ENCODE measurements around the gene FER.
A peak's percentile ranks its signal among the peaks of the same experiment; 100 is the strongest.

Gene FER

GRCh38 chr5:109099081-109099480 is 351.4 kb downstream of the FER start:
- Histone ChIP-seq H3K36me3 (ENCODE audit: control insufficient read depth in 2 of 2, insufficient read depth in 1 of 2, low read length in 2 of 2) (no peaks in the 10 kb centered on the region), H3K4me3 (ENCODE audit: low read depth, low read length) (no peak overlapping the region), H3K27ac (ENCODE audit: extremely low read depth, low read depth, low read length) (no peak overlapping the region), H3K9me3 (ENCODE audit: control insufficient read depth, insufficient read depth, low read depth, low read length) (no peaks in the 10 kb centered on the region), H3K4me1 (ENCODE audit: control insufficient read depth, insufficient read depth, low read length) (no peaks in the 10 kb centered on the region)
- TF ChIP-seq ZBTB8A (tag by site-specific recombination; IDR thresholded peaks at IDR 0.05) (no peak), ZNF169 (tag by site-specific recombination; IDR thresholded peaks at IDR 0.05) (no peak), ZNF24 (tag by site-specific recombination; IDR thresholded peaks at IDR 0.05) (no peak), ELK4 (IDR thresholded peaks at IDR 0.05; ENCODE audit: borderline replicate concordance, low read depth, low read length) (no peak), ZBTB10 (tag by site-specific recombination; IDR thresholded peaks at IDR 0.05) (no peak)
- POLR2A ChIA-PET, result no interaction called here
- CTCF ChIA-PET, result no interaction called here

- Histone ChIP-seq H3K27ac (ENCODE audit: extremely low read depth, low read depth, low read length) (no peak overlapping the region), H3K36me3 (ENCODE audit: control insufficient read depth in 2 of 2, insufficient read depth in 1 of 2, low read length in 2 of 2) (no peaks in the 10 kb centered on the region), H3K4me3 (ENCODE audit: low read depth, low read length) (no peak overlapping the region), H3K4me1 (ENCODE audit: control insufficient read depth, insufficient read depth, low read length) (no peaks in the 10 kb centered on the region), H3K9me3 (ENCODE audit: control insufficient read depth, insufficient read depth, low read depth, low read length) (no peaks in the 10 kb centered on the region)
- ChIA-PET CTCF (no interaction called here), POLR2A (no interaction called here)
- no peak for TF ChIP-seq MZF1 (tag by site-specific recombination; IDR thresholded peaks at IDR 0.05; ENCODE audit: borderline replicate concordance)
- TF ChIP-seq ZBTB44 (tag by site-specific recombination; IDR thresholded peaks at IDR 0.05), result peak; percentile 35; the same call in 1 of the 2 replicates
- no peak for TF ChIP-seq ZNF785 (tag by site-specific recombination; IDR thresholded peaks at IDR 0.05)
- TF ChIP-seq PRDM2 (tag by site-specific recombination; IDR thresholded peaks at IDR 0.05; ENCODE audit: borderline replicate concordance), result no peak
- no peak for TF ChIP-seq IKZF3 (tag by site-specific recombination; IDR thresholded peaks at IDR 0.05)
- peak; percentile 28; the same call in 1 of the 2 replicates for TF ChIP-seq PRDM6 (tag by site-specific recombination; IDR thresholded peaks at IDR 0.05)
These were observed 353.3 kb downstream of the FER start for GRCh38 chr5:109100971-109101370.
